Sigmoid colon (tissue), 4 donors: Measurements from ENCODE around the gene TBC1D26.

Experiments used
- CTCF ChIP-seq, 4 experiments: fragments of 450-650 bp in 3 of 4; fragments of 200-600 bp in 1 of 4; IDR thresholded peaks; one replicate each; pipeline ENCODE4 v1.5.1; 2016 to 2019; ENCODE audit warnings: antibody characterized with exemption in 4 of 4, mild to moderate bottlenecking in 3 of 4, moderate library complexity in 2 of 4
- EP300 ChIP-seq, 4 donors: sonication (generic); formaldehyde crosslinking; IDR thresholded peaks; one replicate each; pipeline ENCODE4 v1.6.1; 2017; ENCODE audit warnings: antibody characterized with exemption in 4 of 4

GRCh38 chr17:15777717-15778116 is 45.6 kb downstream of the TBC1D26 start:
- TF ChIP-seq CTCF (IDR thresholded peaks at IDR 0.05) (no peak), EP300 (IDR thresholded peaks at IDR 0.05) (no peak)
